KMS-11 (cell line): ENCODE results near the gene SKIC2.
"Not testable (repeated sequence)": the region's sequence is repeated elsewhere in the genome, so short reads cannot be mapped to it uniquely, and the experiment has no call there.

Source experiments
- H2AFZ ChIP-seq: fragments of 200-600 bp; sonication (generic); 2 replicates; pipeline ENCODE4 v1.6.1; 2016; ENCODE audit warnings: antibody characterized with exemption, mixed run types, low read depth
- H3K27ac ChIP-seq: fragments of 200-600 bp; sonication (generic); 2 replicates; pipeline ENCODE4 v1.6.1; 2016; ENCODE audit warnings: mild to moderate bottlenecking, mixed run types
- H3K27me3 ChIP-seq: fragments of 200-600 bp; sonication (generic); 2 replicates; pipeline ENCODE4 v1.6.1; 2017; ENCODE audit warnings: mild to moderate bottlenecking, low read depth, mixed run types, moderate library complexity; ENCODE audit not compliant: insufficient read depth
- H3K36me3 ChIP-seq: fragments of 200-600 bp; sonication (generic); 2 replicates; pipeline ENCODE4 v1.6.1; 2017; ENCODE audit warnings: mild to moderate bottlenecking, mixed run types; ENCODE audit not compliant: insufficient read depth
- H3K4me1 ChIP-seq: fragments of 200-600 bp; sonication (generic); 2 replicates; pipeline ENCODE4 v1.6.1; 2016; ENCODE audit warnings: mild to moderate bottlenecking, low read depth, mixed run types; ENCODE audit not compliant: poor library complexity, severe bottlenecking
- H3K4me2 ChIP-seq: fragments of 200-600 bp; sonication (generic); 2 replicates; pipeline ENCODE4 v1.7.0; 2016; ENCODE audit warnings: mild to moderate bottlenecking, mixed run types
- H3K4me3 ChIP-seq: fragments of 200-600 bp; sonication (generic); IDR thresholded peaks from 2 replicates; pipeline ENCODE4 v1.6.1; 2017; ENCODE audit warnings: low read depth, low read length, mixed read lengths; ENCODE audit not compliant: insufficient read depth
- H3K79me2 ChIP-seq: fragments of 200-600 bp; sonication (generic); 2 replicates; pipeline ENCODE4 v1.6.1; 2016; ENCODE audit warnings: low read depth, mixed run types; ENCODE audit not compliant: insufficient read depth
- H3K9ac ChIP-seq: fragments of 200-600 bp; sonication (generic); 2 replicates; pipeline ENCODE4 v1.6.1; 2016; ENCODE audit warnings: mild to moderate bottlenecking, mixed run types
- H4K20me1 ChIP-seq: fragments of 200-600 bp; sonication (generic); 2 replicates; pipeline ENCODE4 v1.6.1; 2016; ENCODE audit warnings: mild to moderate bottlenecking, mixed run types; ENCODE audit not compliant: insufficient read depth

SKIC2 gene

GRCh38 chr6:32008616-32009015 lies 49.6 kb downstream of the SKIC2 start:
- not testable (repeated sequence) for H3K27ac ChIP-seq, H3K4me2 ChIP-seq, H3K36me3 ChIP-seq, H4K20me1 ChIP-seq, H3K4me1 ChIP-seq, H3K79me2 ChIP-seq, H3K4me3 ChIP-seq, H3K9ac ChIP-seq, H3K27me3 ChIP-seq, H2AFZ ChIP-seq

GRCh38 chr6:32009537-32009936 lies 50.6 kb downstream of the SKIC2 start:
- not testable (repeated sequence) for H3K4me2 ChIP-seq, H3K4me1 ChIP-seq, H4K20me1 ChIP-seq, H3K79me2 ChIP-seq, H3K36me3 ChIP-seq, H3K9ac ChIP-seq, H3K4me3 ChIP-seq, H3K27me3 ChIP-seq, H3K27ac ChIP-seq, H2AFZ ChIP-seq

DNA sequence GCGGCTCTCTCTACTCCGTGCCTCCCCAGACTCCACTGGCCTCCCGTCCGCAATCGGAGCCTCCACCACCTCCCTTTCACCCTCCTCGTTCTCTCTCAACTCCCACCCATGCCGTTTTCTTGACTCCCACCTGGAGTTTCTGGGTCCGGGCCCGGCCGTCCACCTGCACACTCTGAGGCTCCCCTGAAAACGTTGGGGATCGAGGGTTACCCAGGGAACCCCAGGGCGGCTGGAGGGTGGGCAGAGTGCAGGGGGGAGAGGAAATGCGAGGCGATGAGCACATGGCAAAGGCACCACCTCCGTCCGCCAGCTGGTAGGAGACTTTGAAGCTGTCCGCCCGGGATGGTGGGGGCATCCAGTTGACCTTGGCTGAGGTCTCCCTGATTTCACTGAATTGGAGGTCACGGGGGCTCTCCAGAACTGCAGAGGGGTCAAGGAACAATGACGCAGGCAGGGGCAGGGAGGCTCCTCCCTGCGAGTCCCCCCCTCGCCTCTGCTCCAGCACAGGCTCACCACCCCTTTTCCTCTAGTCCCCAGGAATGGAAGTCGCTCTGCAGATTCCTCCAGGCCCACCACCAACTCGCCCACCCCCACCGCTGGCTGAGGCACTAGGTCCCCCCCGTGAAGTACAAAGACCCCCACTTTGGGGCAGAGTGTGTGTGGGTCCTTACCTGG lies 52.0 kb downstream of the SKIC2 start:
- H3K27me3 ChIP-seq, H3K4me3 ChIP-seq, H3K27ac ChIP-seq, H3K79me2 ChIP-seq, H3K9ac ChIP-seq, H2AFZ ChIP-seq, H3K4me2 ChIP-seq, H3K36me3 ChIP-seq, H4K20me1 ChIP-seq, H3K4me1 ChIP-seq: not testable (repeated sequence)

GRCh38 chr6:32012941-32013617 lies 54.1 kb downstream of the SKIC2 start:
- not testable (repeated sequence) for H3K79me2 ChIP-seq, H3K4me3 ChIP-seq, H3K4me1 ChIP-seq, H3K4me2 ChIP-seq, H2AFZ ChIP-seq, H3K27ac ChIP-seq, H3K27me3 ChIP-seq, H4K20me1 ChIP-seq, H3K36me3 ChIP-seq, H3K9ac ChIP-seq

GRCh38 chr6:32013738-32014137 lies 54.8 kb downstream of the SKIC2 start:
- not testable (repeated sequence) for H3K4me1 ChIP-seq, H3K79me2 ChIP-seq, H3K4me3 ChIP-seq, H3K9ac ChIP-seq, H3K27me3 ChIP-seq, H4K20me1 ChIP-seq, H3K36me3 ChIP-seq, H2AFZ ChIP-seq, H3K27ac ChIP-seq, H3K4me2 ChIP-seq

GRCh38 chr6:32014547-32014946 lies 55.6 kb downstream of the SKIC2 start, which contains the start of gene C4B:
Gene C4B (plus strand): TSS chr6:32014795. CDS start chr6:32014846, 51 bp downstream.
- not testable (repeated sequence) for H3K27ac ChIP-seq, H4K20me1 ChIP-seq, H3K27me3 ChIP-seq, H2AFZ ChIP-seq, H3K36me3 ChIP-seq, H3K4me3 ChIP-seq, H3K9ac ChIP-seq, H3K79me2 ChIP-seq, H3K4me2 ChIP-seq, H3K4me1 ChIP-seq
